Tibial nerve (tissue), 4 donors: ENCODE results near the gene MAPK1. TPM values are rescaled to one million over a fixed set of nuclear protein-coding genes. Genes with fewer than 3 reads are reported as not detected.
"Not testable (repeated sequence)": the region's sequence is repeated elsewhere in the genome, so short reads cannot be mapped to it uniquely, and the experiment has no call there.

Source experiments
- DNase-seq, 2 donors: peaks; one replicate each; pipeline ENCODE4 v3.0.0-alpha.2; 2019; ENCODE audit warnings: low spot score in 2 of 2
- H3K27ac ChIP-seq, 4 donors: fragments of 200-600 bp; sonication (generic) in 3 of 4; one replicate each; pipeline ENCODE4 v1.5.1; 2017 to 2019; ENCODE audit warnings: mild to moderate bottlenecking in 1 of 4
- H3K27me3 ChIP-seq, 2 donors: fragments of 200-600 bp; sonication (generic) in 1 of 2; one replicate each; pipeline versions ENCODE4 v1.5.1 to v1.6.0; 2017 to 2019
- H3K36me3 ChIP-seq, 3 donors: fragments of 200-600 bp; sonication (generic); one replicate each; pipeline ENCODE4 v1.5.1; 2018 to 2019
- H3K4me1 ChIP-seq, 4 donors: fragments of 200-600 bp; sonication (generic) in 3 of 4; one replicate each; pipeline ENCODE4 v1.5.1; 2017 to 2019
- H3K4me3 ChIP-seq, 4 donors: fragments of 200-600 bp; sonication (generic) in 3 of 4; one replicate each; pipeline ENCODE4 v1.5.1; 2017 to 2019; ENCODE audit warnings: mild to moderate bottlenecking in 1 of 4, moderate library complexity in 1 of 4
- H3K9me3 ChIP-seq, 4 donors: fragments of 200-600 bp; sonication (generic) in 3 of 4; one replicate each; pipeline ENCODE4 v1.5.1; 2017 to 2019
- CTCF ChIP-seq, 5 experiments: fragments of 200-600 bp in 3 of 5; fragments of 450-650 bp in 2 of 5; sonication (generic) in 3 of 5; IDR thresholded peaks; one replicate each; pipeline ENCODE4 v1.5.1; 2016 to 2019; ENCODE audit warnings: antibody characterized with exemption in 5 of 5, mild to moderate bottlenecking in 3 of 5, moderate library complexity in 2 of 5
- EP300 ChIP-seq, 2 donors: sonication (generic); formaldehyde crosslinking; IDR thresholded peaks; one replicate each; pipeline ENCODE4 v1.6.1; 2017; ENCODE audit warnings: antibody characterized with exemption in 2 of 2, mild to moderate bottlenecking in 1 of 2
- POLR2A ChIP-seq, 2 donors: fragments of 450-650 bp; IDR thresholded peaks; one replicate each; pipeline ENCODE4 v1.6.1; 2017; ENCODE audit warnings: antibody characterized with exemption in 2 of 2, mild to moderate bottlenecking in 2 of 2, moderate library complexity in 2 of 2
- WGBS, 2 donors: methylation state at CpG; one replicate each; pipeline ENCODE4 v1.1.5; 2018; 5-methylcytosine and 5-hydroxymethylcytosine counted together
- total RNA-seq, 4 donors: library from RNA; depleted of rRNA; stranded (reverse); fragments of >200 nt; gene quantifications; one replicate each; pipeline ENCODE4 v1.1.0, GENCODE V29; 2016

The MAPK1 gene
- total RNA-seq, 4 donors from 2014 or later = 58.1 to 95.3 (median 73.1) TPM

GRCh38 chr22:21842946-21843345 lies 24.5 kb downstream of the MAPK1 start:
- TF ChIP-seq POLR2A (IDR thresholded peaks at IDR 0.05) = no peak
- TF ChIP-seq EP300 (IDR thresholded peaks at IDR 0.05) = no peak
- no peak for TF ChIP-seq CTCF (IDR thresholded peaks at IDR 0.05)
- no peak for DNase-seq
- no peaks in the 10 kb centered on the region for H3K36me3 ChIP-seq
- no peaks in the 10 kb centered on the region for H3K9me3 ChIP-seq
- peaks cover 0 to 65% (median 6%) of the 10 kb centered on the region in 4 donors for H3K4me1 ChIP-seq
- no peak overlapping the region for H3K27ac ChIP-seq
- WGBS, 2 donors = 70 to 73% methylated on average over 6 of the region's 6 CpGs
- H3K4me3 ChIP-seq = no peak overlapping the region
- H3K27me3 ChIP-seq = no peaks in the 10 kb centered on the region

- WGBS, 2 donors = 98 to 100% methylated on average over 2 of the region's 2 CpGs
- Histone ChIP-seq H3K27me3 (no peaks in the 10 kb centered on the region), H3K4me1 (peaks cover 0 to 65% (median 18%) of the 10 kb centered on the region in 4 donors), H3K9me3 (no peaks in the 10 kb centered on the region), H3K27ac (no peak overlapping the region), H3K36me3 (no peaks in the 10 kb centered on the region), H3K4me3 (no peak overlapping the region)
- DNase-seq = no peak
- no peak for TF ChIP-seq POLR2A (IDR thresholded peaks at IDR 0.05)
- no peak for TF ChIP-seq EP300 (IDR thresholded peaks at IDR 0.05)
- TF ChIP-seq CTCF (IDR thresholded peaks at IDR 0.05) = no peak
Measured at GRCh38 chr22:21841422-21841821, 26.0 kb downstream of the MAPK1 start.

GRCh38 chr22:21840236-21840823 lies 27.1 kb downstream of the MAPK1 start:
- H3K36me3 ChIP-seq = no peaks in the 10 kb centered on the region
- no peaks in the 10 kb centered on the region for H3K9me3 ChIP-seq
- H3K4me3 ChIP-seq = no peak overlapping the region
- no peak for DNase-seq
- H3K27ac ChIP-seq = no peak overlapping the region
- WGBS, 2 donors = 93 to 94% methylated on average over 8 of the region's 8 CpGs
- TF ChIP-seq POLR2A (IDR thresholded peaks at IDR 0.05) (no peak), EP300 (IDR thresholded peaks at IDR 0.05) (no peak), CTCF (IDR thresholded peaks at IDR 0.05) (no peak)
- peaks cover 0 to 69% (median 23%) of the 10 kb centered on the region in 4 donors for H3K4me1 ChIP-seq
- no peaks in the 10 kb centered on the region for H3K27me3 ChIP-seq

GRCh38 chr22:21839765-21840140 lies 27.7 kb downstream of the MAPK1 start:
- Histone ChIP-seq H3K4me3 (no peak overlapping the region), H3K27ac (no peak overlapping the region), H3K4me1 (peaks cover 0 to 69% (median 29%) of the 10 kb centered on the region in 4 donors), H3K36me3 (no peaks in the 10 kb centered on the region), H3K27me3 (no peaks in the 10 kb centered on the region), H3K9me3 (no peaks in the 10 kb centered on the region)
- TF ChIP-seq POLR2A (IDR thresholded peaks at IDR 0.05) = no peak
- no peak for TF ChIP-seq EP300 (IDR thresholded peaks at IDR 0.05)
- no peak for TF ChIP-seq CTCF (IDR thresholded peaks at IDR 0.05)
- no peak for DNase-seq
- 94 to 96% methylated on average over 1 of the region's 1 CpG for WGBS, 2 donors

GRCh38 chr22:21839104-21839764 lies 28.2 kb downstream of the MAPK1 start:
- H3K27ac ChIP-seq = peak overlapping the region in 1 of 4 donors; percentile 88
- H3K9me3 ChIP-seq, DNase-seq, H3K4me3 ChIP-seq, H3K36me3 ChIP-seq, H3K27me3 ChIP-seq: not testable (repeated sequence)
- 89 to 91% methylated on average over 10 of the region's 10 CpGs for WGBS, 2 donors
- peaks cover 0 to 69% (median 31%) of the 10 kb centered on the region in 4 donors for H3K4me1 ChIP-seq
